K562 (cell line): Measurements from ENCODE around the gene ZDHHC11. TPM values are rescaled to one million over a fixed set of nuclear protein-coding genes. Genes with fewer than 3 reads are reported as not detected.
A peak's percentile ranks its signal among the peaks of the same experiment; 100 is the strongest.

Source experiments
- CXXC5 ChIP-seq: fragments of 250-450 bp; sonication (Bioruptor Pico); IDR thresholded peaks from 2 replicates; pipeline ENCODE4 v1.8.0; 2022; ENCODE audit warnings: inconsistent platforms, mild to moderate bottlenecking, moderate library complexity
- FOXM1 ChIP-seq, 2 experiments: fragments of 450-650 bp in 1 of 2; sonication (generic) in 1 of 2; formaldehyde crosslinking in 1 of 2; IDR thresholded peaks; 2 replicates each; pipeline versions ENCODE4 v1.6.1 to v1.9.0; 2017 to 2022; ENCODE audit warnings: low read depth in 2 of 2, mild to moderate bottlenecking in 2 of 2, missing genetic modification reagents in 1 of 2, moderate library complexity in 1 of 2
- GABPA ChIP-seq: fragments of 200-800 bp; sonication (Bioruptor generic); conservative IDR thresholded peaks from 2 replicates; pipeline ENCODE4 v1.6.1; 2016; ENCODE audit warnings: low read depth, missing genetic modification characterization, missing compliant biosample characterization
- HDAC8 ChIP-seq: fragments of 450-650 bp; IDR thresholded peaks from 2 replicates; pipeline ENCODE4 v1.6.1; 2016; ENCODE audit warnings: mild to moderate bottlenecking, missing genetic modification characterization, moderate library complexity, missing compliant biosample characterization
- HNRNPH1 ChIP-seq: fragments of 200-400 bp; formaldehyde crosslinking; optimal IDR thresholded peaks from 2 replicates; pipeline ENCODE3; 2017; ENCODE audit warnings: low read depth, mild to moderate bottlenecking, low read length, moderate library complexity
- L3MBTL2 ChIP-seq: fragments of 450-650 bp; IDR thresholded peaks from 2 replicates; pipeline ENCODE4 v1.6.1; 2016; ENCODE audit warnings: mild to moderate bottlenecking, moderate library complexity
- NRF1 ChIP-seq, 2 experiments: fragments of 450-650 bp; IDR thresholded peaks in 1 of 2; conservative IDR thresholded peaks in 1 of 2; 2 replicates each; pipeline ENCODE4 v1.6.1; 2014; ENCODE audit warnings: mild to moderate bottlenecking in 2 of 2
- POLR2B ChIP-seq: fragments of 450-650 bp; IDR thresholded peaks from 2 replicates; pipeline ENCODE4 v1.6.1; 2018; ENCODE audit warnings: low read depth; ENCODE audit not compliant: partially characterized antibody
- RAD51 ChIP-seq: fragments of 450-650 bp; IDR thresholded peaks from 2 replicates; pipeline ENCODE4 v1.7.1; 2016; ENCODE audit warnings: low read depth, mild to moderate bottlenecking, borderline replicate concordance
- RBM22 ChIP-seq: fragments of 200-400 bp; formaldehyde crosslinking; IDR thresholded peaks from 2 replicates; pipeline ENCODE4 v1.6.1; 2018; ENCODE audit warnings: low read length, low read depth; ENCODE audit not compliant: poor library complexity, severe bottlenecking
- RCOR1 ChIP-seq, 2 experiments: IDR thresholded peaks; 2 replicates each; pipeline ENCODE4 v1.6.1; 2012; ENCODE audit warnings: low read depth in 2 of 2, low read length in 2 of 2, borderline replicate concordance in 1 of 2, improper control_type of control experiment in 1 of 2
- SIRT6 ChIP-seq: IDR thresholded peaks from one replicate; pipeline ENCODE4 v1.6.1; 2012; ENCODE audit warnings: low read depth, mild to moderate bottlenecking, control low read depth, inconsistent platforms, low read length, moderate library complexity
- SP1 ChIP-seq: sonication (generic); formaldehyde crosslinking; IDR thresholded peaks from 2 replicates; pipeline ENCODE4 v1.8.1; 2022; ENCODE audit warnings: mild to moderate bottlenecking, missing genetic modification reagents
- TCF7 ChIP-seq: sonication (generic); IDR thresholded peaks from 2 replicates; pipeline ENCODE4 v1.6.1; 2016; ENCODE audit warnings: antibody characterized with exemption, borderline replicate concordance
- TGIF2 ChIP-seq: sonication (generic); formaldehyde crosslinking; IDR thresholded peaks from 2 replicates; pipeline ENCODE4 v1.8.1; 2022; ENCODE audit warnings: mild to moderate bottlenecking, missing genetic modification reagents, moderate library complexity
- ZNF184 ChIP-seq: sonication (generic); formaldehyde crosslinking; IDR thresholded peaks from 2 replicates; pipeline ENCODE4 v1.5.0; 2020; ENCODE audit warnings: missing genetic modification reagents
- polyA plus RNA-seq, 8 experiments: library from polyadenylated mRNA; depleted of rRNA in 4 of 8; stranded (reverse) in 5 of 8; unstranded in 3 of 8; fragments of >200 nt; fragmentation: Nextera tagmentation in 2 of 8; fragmentation: Illumina TruSeq in 1 of 8; extraction: Ambion mirVana in 2 of 8; extraction: Trizol in 1 of 8; gene quantifications; 2 replicates each; pipeline versions ENCODE4 v1.2.1 to v1.2.3, GENCODE V29; 2011 to 2014; ENCODE audit warnings: inconsistent platforms in 1 of 8, missing spikeins in 1 of 8
- total RNA-seq, 7 experiments: library from RNA; depleted of rRNA in 6 of 7; stranded (reverse); fragments of >200 nt in 6 of 7; fragmentation: Illumina TruSeq in 2 of 7; extraction: Trizol in 2 of 7; gene quantifications; 2 replicates each; pipeline versions ENCODE4 v1.2.1 to v1.2.3, GENCODE V29; 2011 to 2021; ENCODE audit warnings: low replicate concordance in 1 of 7
- TF ChIP-seq, protein P1 (sequence below): sonication (generic); formaldehyde crosslinking; IDR thresholded peaks from 2 replicates; pipeline ENCODE4 v1.8.0; 2022; ENCODE audit warnings: mild to moderate bottlenecking, low read depth, missing genetic modification reagents
- TF ChIP-seq, protein P2 (sequence below): sonication (generic); formaldehyde crosslinking; IDR thresholded peaks from 2 replicates; pipeline ENCODE4 v1.8.0; 2022; ENCODE audit warnings: mild to moderate bottlenecking, missing genetic modification reagents
- TF ChIP-seq, protein P3 (sequence below), 2 experiments: fragments of 450-650 bp; IDR thresholded peaks; 2 replicates each; pipeline ENCODE4 v1.6.1; 2018; ENCODE audit warnings: mild to moderate bottlenecking in 2 of 2, low read depth in 1 of 2; ENCODE audit not compliant: partially characterized antibody in 2 of 2
- TF ChIP-seq, protein P4 (sequence below): sonication (generic); formaldehyde crosslinking; IDR thresholded peaks from 2 replicates; pipeline ENCODE4 v1.8.1; 2022; ENCODE audit warnings: missing genetic modification reagents

ZDHHC11 gene
- total and polyA plus RNA-seq, 9 of the 15 experiments (the other 6 are each of a cell fraction or from before 2014, with no cell fraction given) = 0.07 to 2.3 (median 0.52) TPM

DNA sequence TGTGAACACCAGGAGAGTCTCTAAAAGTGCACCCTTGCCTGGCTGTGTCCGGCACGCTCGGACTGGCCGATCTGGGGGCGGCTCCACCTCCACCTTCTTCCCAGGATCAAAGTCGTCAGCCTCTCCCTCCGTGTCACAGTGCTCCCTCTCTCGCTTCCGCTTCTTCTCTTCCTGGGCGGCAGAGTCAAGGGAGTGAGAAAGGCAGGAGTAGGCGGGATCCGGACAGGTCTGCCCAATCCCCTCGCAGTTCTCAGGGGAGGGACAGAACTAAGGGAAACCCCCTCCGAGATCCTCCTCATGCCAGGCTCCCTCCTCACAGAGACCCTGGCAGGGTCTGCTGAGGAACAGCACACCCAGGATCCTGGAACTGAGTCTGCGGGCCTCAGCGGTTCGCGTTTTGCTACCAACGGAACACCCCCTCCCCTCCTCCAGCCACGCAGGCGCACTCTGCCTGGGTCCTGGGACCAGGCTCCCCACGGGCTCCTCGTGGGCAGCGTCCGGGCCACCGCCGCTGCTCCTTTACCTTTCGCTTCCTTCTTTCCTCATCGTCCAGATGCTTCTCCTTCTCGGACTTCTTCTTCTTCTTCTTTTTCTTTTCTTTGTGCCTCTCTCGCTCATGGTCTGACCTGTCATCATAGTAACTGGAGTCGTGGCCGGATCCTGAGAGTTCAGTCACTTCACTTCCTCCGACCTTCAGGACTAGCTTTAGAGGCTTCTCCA lies 40.5 kb upstream of the ZDHHC11 start (continued):
- TF ChIP-seq RAD51 (no peak), HNRNPH1 (no peak), TGIF2 (CRISPR knock-in tag) (no peak), SP1 (CRISPR knock-in tag) (0 out of 2 replicates have a peak, but pooled peaks have one; percentile 27), FOXM1 (IDR thresholded peaks at IDR 0.05; ENCODE audit: low read depth) (no peak), FOXM1 (CRISPR knock-in tag; IDR thresholded peaks at IDR 0.05; ENCODE audit: low read depth) (no peak), RBM22 (no peak), NRF1 (conservative IDR thresholded peaks at IDR 0.05 in 1 of 2, IDR thresholded peaks at IDR 0.05 in 1 of 2) (peak; percentile 88 to 90), L3MBTL2 (peak; percentile 21; the same call in 1 of the 2 replicates), GABPA (peak; percentile 75), TCF7 (no peak), HDAC8 (tag) (no peak), RCOR1 (IDR thresholded peaks at IDR 0.05; ENCODE audit: borderline replicate concordance in 1 of 2, low read depth in 2 of 2, low read length in 2 of 2) (0 out of 4 replicates have a peak, but pooled peaks of 1 of the 2 experiments have one; percentile 8), SIRT6 (no peak), CXXC5 (CRISPR knock-in tag) (0 out of 2 replicates have a peak, but pooled peaks have one; percentile 25), ZNF184 (CRISPR knock-in tag) (no peak), POLR2B (peak; percentile 63)
- TF ChIP-seq, protein P1, sequence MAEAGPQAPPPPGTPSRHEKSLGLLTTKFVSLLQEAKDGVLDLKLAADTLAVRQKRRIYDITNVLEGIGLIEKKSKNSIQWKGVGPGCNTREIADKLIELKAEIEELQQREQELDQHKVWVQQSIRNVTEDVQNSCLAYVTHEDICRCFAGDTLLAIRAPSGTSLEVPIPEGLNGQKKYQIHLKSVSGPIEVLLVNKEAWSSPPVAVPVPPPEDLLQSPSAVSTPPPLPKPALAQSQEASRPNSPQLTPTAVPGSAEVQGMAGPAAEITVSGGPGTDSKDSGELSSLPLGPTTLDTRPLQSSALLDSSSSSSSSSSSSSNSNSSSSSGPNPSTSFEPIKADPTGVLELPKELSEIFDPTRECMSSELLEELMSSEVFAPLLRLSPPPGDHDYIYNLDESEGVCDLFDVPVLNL (CRISPR knock-in tag) = no peak
- TF ChIP-seq, protein P2, sequence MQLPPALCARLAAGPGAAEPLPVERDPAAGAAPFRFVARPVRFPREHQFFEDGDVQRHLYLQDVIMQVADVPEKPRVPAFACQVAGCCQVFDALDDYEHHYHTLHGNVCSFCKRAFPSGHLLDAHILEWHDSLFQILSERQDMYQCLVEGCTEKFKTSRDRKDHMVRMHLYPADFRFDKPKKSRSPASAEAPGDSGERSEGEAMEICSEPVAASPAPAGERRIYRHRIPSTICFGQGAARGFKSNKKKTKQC (CRISPR knock-in tag) = no peak
- TF ChIP-seq, protein P3, sequence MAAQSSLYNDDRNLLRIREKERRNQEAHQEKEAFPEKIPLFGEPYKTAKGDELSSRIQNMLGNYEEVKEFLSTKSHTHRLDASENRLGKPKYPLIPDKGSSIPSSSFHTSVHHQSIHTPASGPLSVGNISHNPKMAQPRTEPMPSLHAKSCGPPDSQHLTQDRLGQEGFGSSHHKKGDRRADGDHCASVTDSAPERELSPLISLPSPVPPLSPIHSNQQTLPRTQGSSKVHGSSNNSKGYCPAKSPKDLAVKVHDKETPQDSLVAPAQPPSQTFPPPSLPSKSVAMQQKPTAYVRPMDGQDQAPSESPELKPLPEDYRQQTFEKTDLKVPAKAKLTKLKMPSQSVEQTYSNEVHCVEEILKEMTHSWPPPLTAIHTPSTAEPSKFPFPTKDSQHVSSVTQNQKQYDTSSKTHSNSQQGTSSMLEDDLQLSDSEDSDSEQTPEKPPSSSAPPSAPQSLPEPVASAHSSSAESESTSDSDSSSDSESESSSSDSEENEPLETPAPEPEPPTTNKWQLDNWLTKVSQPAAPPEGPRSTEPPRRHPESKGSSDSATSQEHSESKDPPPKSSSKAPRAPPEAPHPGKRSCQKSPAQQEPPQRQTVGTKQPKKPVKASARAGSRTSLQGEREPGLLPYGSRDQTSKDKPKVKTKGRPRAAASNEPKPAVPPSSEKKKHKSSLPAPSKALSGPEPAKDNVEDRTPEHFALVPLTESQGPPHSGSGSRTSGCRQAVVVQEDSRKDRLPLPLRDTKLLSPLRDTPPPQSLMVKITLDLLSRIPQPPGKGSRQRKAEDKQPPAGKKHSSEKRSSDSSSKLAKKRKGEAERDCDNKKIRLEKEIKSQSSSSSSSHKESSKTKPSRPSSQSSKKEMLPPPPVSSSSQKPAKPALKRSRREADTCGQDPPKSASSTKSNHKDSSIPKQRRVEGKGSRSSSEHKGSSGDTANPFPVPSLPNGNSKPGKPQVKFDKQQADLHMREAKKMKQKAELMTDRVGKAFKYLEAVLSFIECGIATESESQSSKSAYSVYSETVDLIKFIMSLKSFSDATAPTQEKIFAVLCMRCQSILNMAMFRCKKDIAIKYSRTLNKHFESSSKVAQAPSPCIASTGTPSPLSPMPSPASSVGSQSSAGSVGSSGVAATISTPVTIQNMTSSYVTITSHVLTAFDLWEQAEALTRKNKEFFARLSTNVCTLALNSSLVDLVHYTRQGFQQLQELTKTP (IDR thresholded peaks at IDR 0.05; ENCODE audit: low read depth in 1 of 2, partially characterized antibody in 2 of 2) = no peak
- TF ChIP-seq, protein P4, sequence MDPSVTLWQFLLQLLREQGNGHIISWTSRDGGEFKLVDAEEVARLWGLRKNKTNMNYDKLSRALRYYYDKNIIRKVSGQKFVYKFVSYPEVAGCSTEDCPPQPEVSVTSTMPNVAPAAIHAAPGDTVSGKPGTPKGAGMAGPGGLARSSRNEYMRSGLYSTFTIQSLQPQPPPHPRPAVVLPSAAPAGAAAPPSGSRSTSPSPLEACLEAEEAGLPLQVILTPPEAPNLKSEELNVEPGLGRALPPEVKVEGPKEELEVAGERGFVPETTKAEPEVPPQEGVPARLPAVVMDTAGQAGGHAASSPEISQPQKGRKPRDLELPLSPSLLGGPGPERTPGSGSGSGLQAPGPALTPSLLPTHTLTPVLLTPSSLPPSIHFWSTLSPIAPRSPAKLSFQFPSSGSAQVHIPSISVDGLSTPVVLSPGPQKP = no peak
